K562 (cell line): ENCODE results near the gene ZNF334. TPM values are rescaled to one million over a fixed set of nuclear protein-coding genes. Genes with fewer than 3 reads are reported as not detected.

Experiments used
- ATAC-seq: fragments of 200-7000 bp; cut with Tn5 transposase; 3 replicates; pipeline ENCODE4 v1.9.1; 2020; ENCODE audit warnings: moderate library complexity
- Bru-seq: library from RNA; stranded (reverse); fragments of 400-500 nt; gene quantifications from one replicate; lab custom pipeline; 2021; lab: Mats Ljungman, UMichigan
- BruChase-seq, 2 experiments: library from RNA; stranded (reverse); fragments of 400-500 nt; gene quantifications; one replicate each; lab custom pipeline; 2021; lab: Mats Ljungman, UMichigan
- BruUV-seq: library from RNA; stranded (reverse); fragments of 400-500 nt; replicated peaks from 2 replicates; lab custom pipeline; 2021; lab: Mats Ljungman, UMichigan
- CTCF ChIA-PET: fragments of 300-600 bp; formaldehyde crosslinking; extraction: SDS; loops from one replicate; lab custom pipeline; 2021; ENCODE audit warnings: low intra/inter-chr PET ratio; lab: Yijun Ruan, JAX
- POLR2A ChIA-PET: fragments of 300-600, 350-650 bp; sonication (Branson Sonifier 250); formaldehyde crosslinking; extraction: SDS; loops from one replicate; lab custom pipeline; 2021; ENCODE audit warnings: antibody characterized with exemption, inconsistent platforms; lab: Yijun Ruan, JAX
- DNase-seq, 4 experiments: peaks; one replicate each; pipeline versions ENCODE4 v3.0.0 to v3.0.0-alpha.2; 2011 to 2018; ENCODE audit warnings: low spot score in 3 of 4, mixed read lengths in 3 of 4; ENCODE audit errors: extremely low read depth in 1 of 4
- FAIRE-seq: peaks from 2 replicates; lab custom pipeline; 2011; peaks lifted over from hg19 to GRCh38; lab: Jason Lieb, UNC
- H2AFZ ChIP-seq: 2 replicates; pipeline ENCODE4 v1.6.0; 2011; ENCODE audit warnings: low read depth, low read length, control low read depth, inconsistent platforms
- H3K27ac ChIP-seq: fragments of 200-600 bp; 3 replicates; pipeline ENCODE4 v1.8.0; 2011; ENCODE audit warnings: low read depth, mild to moderate bottlenecking, control low read depth, inconsistent platforms, low read length, moderate library complexity, mixed read lengths; ENCODE audit errors: extremely low read depth
- H3K27me3 ChIP-seq, 2 experiments: fragments of 300-600 bp in 1 of 2; 2 replicates in 1 of 2; 3 replicates in 1 of 2; pipeline versions ENCODE4 v1.6.0 to v1.8.0; 2011; ENCODE audit warnings: inconsistent platforms in 2 of 2, low read length in 2 of 2, mild to moderate bottlenecking in 1 of 2, mixed read lengths in 1 of 2, moderate library complexity in 1 of 2; ENCODE audit not compliant: control insufficient read depth in 2 of 2, insufficient read depth in 2 of 2
- H3K36me3 ChIP-seq: fragments of 300-600 bp; 3 replicates; pipeline ENCODE4 v1.8.0; 2011; ENCODE audit warnings: mild to moderate bottlenecking, low read length, inconsistent platforms; ENCODE audit not compliant: control insufficient read depth, insufficient read depth
- H3K4me1 ChIP-seq, 2 experiments: fragments of 200-600 bp in 1 of 2; replicated peaks in 1 of 2; 2 replicates in 1 of 2; 3 replicates in 1 of 2; pipeline versions ENCODE4 v1.5.1 to v1.8.0; 2011; ENCODE audit warnings: inconsistent platforms in 2 of 2, low read length in 2 of 2, mild to moderate bottlenecking in 1 of 2, mixed read lengths in 1 of 2, moderate library complexity in 1 of 2; ENCODE audit not compliant: control insufficient read depth in 2 of 2, insufficient read depth in 2 of 2
- H3K4me2 ChIP-seq: 2 replicates; pipeline ENCODE4 v1.6.1; 2011; ENCODE audit warnings: low read length, control low read depth, inconsistent platforms, mixed read lengths; ENCODE audit not compliant: insufficient read depth
- H3K4me3 ChIP-seq: fragments of 200-600 bp; sonication (generic), shearing (Covaris generic); 2 replicates; pipeline ENCODE4 v1.5.1; 2016; ENCODE audit warnings: control low read depth, inconsistent platforms
- H3K79me2 ChIP-seq: fragments of 200-600 bp; 3 replicates; pipeline ENCODE4 v1.8.0; 2011; ENCODE audit warnings: low read length, inconsistent platforms; ENCODE audit not compliant: control insufficient read depth, insufficient read depth
- H3K9ac ChIP-seq, 2 experiments: 2 replicates each; pipeline versions ENCODE4 v1.6.0 to v1.6.1; 2011; ENCODE audit warnings: low read depth in 2 of 2, low read length in 2 of 2, control low read depth in 1 of 2, inconsistent platforms in 1 of 2, mild to moderate bottlenecking in 1 of 2, mixed read lengths in 1 of 2; ENCODE audit not compliant: insufficient read depth in 1 of 2
- H3K9me1 ChIP-seq: one replicate; pipeline ENCODE4 v1.6.0; 2011; ENCODE audit warnings: inconsistent platforms, mild to moderate bottlenecking, low read length, moderate library complexity; ENCODE audit not compliant: control insufficient read depth, insufficient read depth
- H3K9me3 ChIP-seq: replicated peaks from 2 replicates; pipeline ENCODE4 v1.5.1; 2011; ENCODE audit warnings: low read depth, low read length, inconsistent platforms; ENCODE audit not compliant: control insufficient read depth, insufficient read depth
- H4K20me1 ChIP-seq: replicated peaks from 2 replicates; pipeline ENCODE4 v1.6.1; 2011; ENCODE audit warnings: low read length, inconsistent platforms, mixed read lengths; ENCODE audit not compliant: control insufficient read depth, insufficient read depth
- ARNT ChIP-seq, 2 experiments: fragments of 450-650 bp; IDR thresholded peaks; 2 replicates each; pipeline ENCODE4 v1.6.1; 2016; ENCODE audit warnings: mild to moderate bottlenecking in 1 of 2
- CBX1 ChIP-seq: sonication (generic); IDR thresholded peaks from 2 replicates; pipeline ENCODE4 v1.6.1; 2016; ENCODE audit warnings: antibody characterized with exemption, low read depth, mild to moderate bottlenecking
- CREB5 ChIP-seq: fragments of 250-450 bp; sonication (Bioruptor Pico); IDR thresholded peaks from 2 replicates; pipeline ENCODE4 v1.5.0; 2020; ENCODE audit warnings: mild to moderate bottlenecking
- EP300 ChIP-seq: IDR thresholded peaks from 2 replicates; pipeline ENCODE4 v1.6.1; 2012; ENCODE audit warnings: low read length, improper control_type of control experiment
- GABPA ChIP-seq: fragments of 200-800 bp; sonication (Bioruptor generic); conservative IDR thresholded peaks from 2 replicates; pipeline ENCODE4 v1.6.1; 2016; ENCODE audit warnings: low read depth, missing genetic modification characterization, missing compliant biosample characterization
- HMGN3 ChIP-seq: IDR thresholded peaks from 2 replicates; pipeline ENCODE4 v1.6.1; 2011; ENCODE audit warnings: borderline replicate concordance, low read depth, mild to moderate bottlenecking, mixed read lengths, low read length; ENCODE audit not compliant: insufficient read length; ENCODE audit errors: extremely low read depth
- NEUROD1 ChIP-seq: fragments of 150-350 bp; IDR thresholded peaks from 2 replicates; pipeline ENCODE4 v1.6.1; 2014; ENCODE audit warnings: borderline replicate concordance, low read length, low read depth; ENCODE audit not compliant: partially characterized antibody
- NFXL1 ChIP-seq: fragments of 450-650 bp; formaldehyde crosslinking; IDR thresholded peaks from 2 replicates; pipeline ENCODE4 v1.4.0; 2021; ENCODE audit warnings: mild to moderate bottlenecking
- RFX7 ChIP-seq: fragments of 250-450 bp; sonication (Bioruptor Pico); IDR thresholded peaks from 2 replicates; pipeline ENCODE4 v1.5.1; 2021; ENCODE audit warnings: mild to moderate bottlenecking
- TEAD1 ChIP-seq, 2 experiments: fragments of 450-650 bp in 1 of 2; sonication (generic) in 1 of 2; formaldehyde crosslinking; IDR thresholded peaks; 2 replicates each; pipeline versions ENCODE4 v1.4.0 to v1.8.0; 2020 to 2022; ENCODE audit warnings: mild to moderate bottlenecking in 2 of 2, missing genetic modification reagents in 1 of 2
- TRIM28 ChIP-seq: fragments of 450-650 bp; IDR thresholded peaks from 2 replicates; pipeline ENCODE4 v1.6.1; 2017
- ZNF512 ChIP-seq: IDR thresholded peaks from 2 replicates; pipeline ENCODE4 v1.6.1; 2016; ENCODE audit warnings: missing genetic modification characterization, missing compliant biosample characterization
- WGBS: fragments of 100-300 bp; shearing (Covaris generic); methylation state at CpG from one replicate; pipeline ENCODE4 v1.1.6; 2016; ENCODE audit warnings: low coverage, mixed read lengths; ENCODE audit not compliant: insufficient coverage; ENCODE audit errors: missing lambda C conversion rate; 5-methylcytosine and 5-hydroxymethylcytosine counted together
- in situ Hi-C: fragments of 300-500 bp; cut with MboI; formaldehyde crosslinking; loops from 4 replicates; pipeline ENCODE4 v1.15.0; 2018; ENCODE audit warnings: inconsistent platforms, mixed read lengths
- intact Hi-C: fragments of 100-400 bp; cut with micrococcal nuclease; formaldehyde crosslinking; loops from 2 replicates; pipeline ENCODE4 v1.14.2; 2022
- long read RNA-seq, 3 experiments: library from polyadenylated mRNA in 2 of 3; library from RNA in 1 of 3; unstranded in 2 of 3; stranded (forward) in 1 of 3; transcript quantifications; one replicate each; pipeline ENCODE4 v2.0.0, GENCODE V29; 2019 to 2022
- polyA minus RNA-seq, 3 experiments: library from RNA; depleted of rRNA, polyadenylated mRNA; stranded (reverse); fragments of >200 nt; gene quantifications; 2 replicates each; pipeline ENCODE4 v1.2.3, GENCODE V29; 2011
- polyA plus RNA-seq, 8 experiments: library from polyadenylated mRNA; depleted of rRNA in 4 of 8; stranded (reverse) in 5 of 8; unstranded in 3 of 8; fragments of >200 nt; fragmentation: Nextera tagmentation in 2 of 8; fragmentation: Illumina TruSeq in 1 of 8; extraction: Ambion mirVana in 2 of 8; extraction: Trizol in 1 of 8; gene quantifications; 2 replicates each; pipeline versions ENCODE4 v1.2.1 to v1.2.3, GENCODE V29; 2011 to 2014; ENCODE audit warnings: inconsistent platforms in 1 of 8, missing spikeins in 1 of 8
- total RNA-seq, 7 experiments: library from RNA; depleted of rRNA in 6 of 7; stranded (reverse); fragments of >200 nt in 6 of 7; fragmentation: Illumina TruSeq in 2 of 7; extraction: Trizol in 2 of 7; gene quantifications; 2 replicates each; pipeline versions ENCODE4 v1.2.1 to v1.2.3, GENCODE V29; 2011 to 2021; ENCODE audit warnings: low replicate concordance in 1 of 7

The ZNF334 gene
- total RNA-seq (2011; cell fraction: chromatin; rRNA removed; ENCODE audit: low replicate concordance), result 0.46 and 1.1 TPM in 2 replicates
- total RNA-seq (2011; cell fraction: nucleolus; rRNA removed), result 0.50 and 0.53 TPM in 2 replicates
- 0.31 and 0.51 TPM in 2 replicates for total RNA-seq (2011; cell fraction: nucleoplasm; rRNA removed)
- total RNA-seq (2014; rRNA removed) (0.12 and 0.27 TPM in 2 replicates), total RNA-seq (2014; rRNA removed; fragmentation: Illumina TruSeq; extraction: Trizol) (0.22 and 0.29 TPM in 2 replicates), total RNA-seq (2015; rRNA removed; fragmentation: Illumina TruSeq; extraction: Trizol) (0.22 and 0.23 TPM in 2 replicates), total RNA-seq (2021) (0.24 and 0.34 TPM in 2 replicates), polyA plus RNA-seq (2011; rRNA removed) (0.05 and 0.06 TPM in 2 replicates), polyA plus RNA-seq (2014; fragmentation: Illumina TruSeq; extraction: Trizol) (0.21 TPM in 2 replicates), polyA plus RNA-seq (2014; fragmentation: Nextera tagmentation; extraction: Ambion mirVana) (under 1 TPM in 1 of 2 experiments, not detected in 1; 0.08 TPM), polyA plus RNA-seq (2014; rRNA removed) (0.19 and 0.21 TPM in 2 replicates), polyA minus RNA-seq (2011; rRNA and poly(A)+ RNA removed) (0.04 and 0.09 TPM in 2 replicates), Bru-seq, nascent RNA (percentile 37 among the genes with signal in this experiment), BruChase-seq, experiment 1, labeled RNA remaining after a 2-hour chase (percentile 35 among the genes with signal in this experiment), BruChase-seq, experiment 2, labeled RNA remaining after a 6-hour chase (percentile 35 among the genes with signal in this experiment)
- 0.01 TPM in 1 of 2 replicates, not detected in the other for polyA plus RNA-seq (2011; cell fraction: cytosol; rRNA removed)
- 0.13 and 0.23 TPM in 2 replicates for polyA plus RNA-seq (2011; cell fraction: nucleus; rRNA removed)
- polyA plus RNA-seq (2012), result 0.14 and 0.98 TPM in 2 replicates
- polyA minus RNA-seq (2011; cell fraction: cytosol; rRNA and poly(A)+ RNA removed), result not detected in 2 replicates
- polyA minus RNA-seq (2011; cell fraction: nucleus; rRNA and poly(A)+ RNA removed), result 0.11 TPM in 1 of 2 replicates, not detected in the other
- long read RNA-seq, experiment 1, result 0 reads
- long read RNA-seq, experiment 2, result 0 reads
- long read RNA-seq, experiment 3, partial matches to known transcripts, result 0 of 1 reads
- long read RNA-seq, experiment 3, other reads (novel, unspliced or antisense), result 1 of 1 reads

GRCh38 chr20:46512943-46513844 is at the start of gene ZNF334:
Gene ZNF334, minus strand, starts transcription at chr20:46513559. Its CDS starts 1,457 bp downstream, at chr20:46512102.
- Histone ChIP-seq H3K4me3 (peak within 1 kb of the TSS; percentile 38), H3K9me1 (no peaks in the 10 kb centered on the region), H3K27me3 (no peaks in the 10 kb centered on the region), H3K9me3 (no peaks in the 10 kb centered on the region), H3K9ac (no peak within 1 kb of the TSS; a peak in 1 of 4 replicates), H3K4me2 (peak within 1 kb of the TSS; percentile 52), H3K4me1 (peaks cover 0 to 7% of the 10 kb centered on the region in 2 experiments; a peak in 2 of 5 replicates), H4K20me1 (no peaks in the 10 kb centered on the region; the same call in 1 of the 2 replicates), H3K79me2 (no peaks in the 10 kb centered on the region), H3K36me3 (no peaks in the 10 kb centered on the region), H3K27ac (no peak within 1 kb of the TSS), H2AFZ (peak within 1 kb of the TSS; percentile 89)
- POLR2A ChIA-PET, result interaction anchor here (0.6 to 2.0 kb wide), 3 partner anchors 8 to 181 kb away, joined by 3 to 11 read pairs (median 3); no protein-coding TSS in a partner anchor
- peak; percentile 37 for FAIRE-seq
- peak; percentile 31 to 52 (median 43) for DNase-seq
- 27% methylated on average over 44 of the region's 49 CpGs for whole genome bisulfite sequencing
- CTCF ChIA-PET, result no interaction called here
- intact Hi-C loops, result no loop called here
- BruUV-seq, result TSS peak; percentile 63
- ATAC-seq, result peak; percentile 83
- in situ Hi-C loops, result no loop called here
- no peak for TF ChIP-seq ZNF512 (tag)
- no peak for TF ChIP-seq NEUROD1
- TF ChIP-seq GABPA (tag), result peak; percentile 63
- 0 out of 2 replicates have a peak, but pooled peaks have one; percentile 55 for TF ChIP-seq CBX1
- no peak for TF ChIP-seq EP300
- no peak for TF ChIP-seq TEAD1 (CRISPR knock-in tag; IDR thresholded peaks at IDR 0.05)
- no peak for TF ChIP-seq NFXL1 (CRISPR knock-in tag)
- TF ChIP-seq HMGN3, result no peak
- TF ChIP-seq CREB5, result no peak
- TF ChIP-seq ARNT (IDR thresholded peaks at IDR 0.05), result no peak
- TF ChIP-seq RFX7 (CRISPR knock-in tag), result no peak
- no peak for TF ChIP-seq TRIM28
